ENCODE data around the gene ZNF500.
A peak's percentile ranks its signal among the peaks of the same experiment; 100 is the strongest.
"Not testable (repeated sequence)": the region's sequence is repeated elsewhere in the genome, so short reads cannot be mapped to it uniquely, and the experiment has no call there.

The ZNF500 gene

DNA sequence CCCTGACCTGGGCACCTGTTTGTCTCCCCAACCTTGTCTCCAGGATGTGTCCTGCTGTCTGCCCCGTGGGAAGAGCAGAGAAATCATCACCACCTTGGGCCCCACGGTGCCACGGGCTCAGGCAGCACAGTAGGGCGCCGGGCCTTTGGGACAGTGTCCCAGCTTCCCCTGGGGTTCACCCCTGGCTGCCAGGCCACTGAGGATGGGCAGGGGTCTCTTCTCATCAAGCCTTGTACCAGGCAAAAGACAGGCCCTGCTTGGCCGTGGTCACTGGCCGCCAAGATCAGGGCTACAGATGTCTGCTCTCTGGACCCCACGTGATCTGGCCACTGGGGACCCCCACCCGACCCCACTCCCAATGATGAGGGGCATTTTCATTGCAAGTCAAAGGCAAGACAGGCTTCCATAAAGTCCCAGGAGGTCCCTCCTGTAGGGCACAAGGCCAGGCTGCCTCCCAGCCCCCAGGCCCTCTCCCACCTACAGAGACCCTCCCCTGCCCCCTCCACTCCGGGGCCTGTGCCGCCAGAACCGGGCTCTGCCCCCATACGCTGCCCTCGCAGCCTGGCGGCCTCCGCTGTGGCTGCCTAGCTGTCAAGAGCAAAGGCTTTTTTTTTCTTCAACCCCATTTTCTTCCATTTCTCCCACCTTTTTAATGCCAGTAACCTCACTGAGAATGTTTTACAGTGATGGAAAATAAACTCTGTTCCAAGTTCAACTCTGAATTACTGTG lies 18.1 kb downstream of the ZNF500 start:
- in situ Hi-C loops (cut with MboI; ENCODE audit: low pct_unique_long_range_greater_than_20kb, low sequenced_read_pairs) = no loop called here

DNA sequence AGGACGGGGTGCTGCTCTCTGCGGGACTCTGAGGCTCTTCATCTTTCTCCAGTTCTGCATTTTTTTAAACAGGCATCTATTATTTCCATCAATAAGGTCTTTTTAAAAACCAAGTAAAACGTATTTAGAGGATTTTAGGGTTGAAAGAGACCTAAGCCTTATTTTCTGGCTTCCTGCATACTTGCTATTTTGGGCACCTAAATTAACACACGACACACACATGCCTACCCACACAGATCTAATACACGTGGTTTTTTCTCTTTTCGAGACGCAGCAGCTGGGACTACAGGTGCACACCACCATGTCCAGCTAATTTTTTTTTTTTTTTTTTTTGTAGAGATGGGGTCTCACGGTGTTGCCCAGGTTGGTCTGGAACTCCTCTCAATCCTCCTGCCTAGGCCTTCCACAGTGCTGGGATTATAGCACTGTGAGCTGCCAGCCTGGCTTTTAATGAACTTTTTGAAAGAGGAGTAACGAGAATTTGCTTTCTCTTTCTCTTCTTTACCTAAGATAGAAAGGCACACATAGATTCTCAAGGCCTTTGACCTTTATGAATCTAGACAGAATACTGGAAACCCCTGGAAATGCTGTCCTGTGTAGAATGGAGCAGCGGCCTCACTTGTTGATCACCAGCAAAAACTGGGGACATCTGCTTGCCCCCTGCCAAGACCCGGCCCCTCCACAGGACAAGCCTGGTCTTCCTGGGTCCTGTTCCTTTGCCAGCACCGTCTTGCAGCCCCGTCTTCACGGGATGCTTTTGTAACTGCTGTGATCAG lies 18.9 kb downstream of the ZNF500 start:
- no peak for DNase-seq
- in situ Hi-C loops (cut with MboI; ENCODE audit: low pct_unique_long_range_greater_than_20kb, low sequenced_read_pairs) = no loop called here

More for the DNA sequence above, 18.1 kb downstream of the ZNF500 start:
- DNase-seq = no peak

DNA sequence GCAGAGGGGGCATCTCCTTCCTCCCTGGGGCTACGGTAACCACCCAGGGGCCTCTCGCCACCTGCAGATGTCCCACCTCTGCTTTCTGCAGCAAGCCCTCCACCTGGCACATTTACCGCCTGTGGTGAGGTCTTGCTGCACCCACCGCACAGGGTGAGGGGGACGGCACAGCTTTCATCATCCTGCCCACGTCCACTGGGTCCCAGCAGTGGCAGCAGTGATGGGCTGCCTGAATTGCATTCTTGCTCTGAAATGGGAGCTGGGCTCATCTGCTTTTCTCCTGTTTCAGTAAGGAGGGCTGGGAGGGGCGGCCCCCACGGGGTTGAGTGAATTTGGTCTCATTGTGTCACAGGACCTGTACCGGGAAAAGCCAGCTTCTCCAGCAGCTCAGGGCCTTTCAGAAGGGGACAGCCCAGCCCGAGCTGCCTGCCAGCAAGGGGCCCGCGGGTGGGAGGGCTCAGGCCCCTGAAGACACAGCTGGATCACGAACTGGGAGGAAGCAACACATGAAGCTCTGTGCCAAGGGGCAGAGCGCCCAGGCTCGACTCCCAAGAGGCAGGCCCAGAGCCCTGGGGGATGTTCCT lies 19.9 kb downstream of the ZNF500 start:
- DNase-seq = no peak

DNA sequence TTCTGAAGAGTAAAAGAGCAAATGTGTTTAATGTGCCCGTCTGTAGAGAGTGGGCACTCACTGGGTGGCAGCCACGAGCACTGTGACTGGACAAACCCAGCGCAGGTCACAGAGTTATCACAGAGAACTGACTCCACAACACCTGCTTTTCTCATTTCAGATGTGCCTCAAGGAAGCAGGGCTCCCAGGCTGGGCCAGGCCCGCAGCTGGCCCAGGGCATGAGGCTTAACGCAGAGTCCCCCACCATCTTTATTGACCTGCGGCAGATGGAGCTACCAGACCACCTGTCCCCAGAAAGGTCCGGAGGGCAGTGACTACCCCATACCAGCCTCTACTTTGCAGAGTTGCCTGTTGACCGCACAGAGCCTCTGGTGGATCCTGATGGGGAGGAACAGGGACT lies 20.7 kb downstream of the ZNF500 start:
- in situ Hi-C loops (cut with MboI; ENCODE audit: low pct_unique_long_range_greater_than_20kb, low sequenced_read_pairs) = no loop called here
- no peak for DNase-seq

More for the DNA sequence above, 19.9 kb downstream of the ZNF500 start:
- in situ Hi-C loops (cut with MboI; ENCODE audit: low pct_unique_long_range_greater_than_20kb, low sequenced_read_pairs) = no loop called here

DNA sequence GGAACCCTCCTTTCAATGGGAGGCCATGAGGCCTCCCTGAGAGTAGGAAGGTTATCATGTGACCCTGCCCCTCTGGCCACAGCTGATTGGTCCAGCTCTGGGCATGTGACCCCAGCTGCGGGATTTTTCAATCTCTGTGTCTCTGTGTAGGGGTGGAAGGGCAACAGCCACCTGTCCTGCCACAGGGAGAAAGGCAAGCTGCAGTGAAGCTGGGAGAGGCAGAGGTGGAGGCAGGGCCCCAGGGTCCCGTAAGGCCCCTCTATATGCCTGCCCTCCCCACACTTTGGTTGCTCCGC lies 21.7 kb downstream of the ZNF500 start:
- DNase-seq = no peak
- in situ Hi-C loops (cut with MboI; ENCODE audit: low pct_unique_long_range_greater_than_20kb, low sequenced_read_pairs) = no loop called here

DNA sequence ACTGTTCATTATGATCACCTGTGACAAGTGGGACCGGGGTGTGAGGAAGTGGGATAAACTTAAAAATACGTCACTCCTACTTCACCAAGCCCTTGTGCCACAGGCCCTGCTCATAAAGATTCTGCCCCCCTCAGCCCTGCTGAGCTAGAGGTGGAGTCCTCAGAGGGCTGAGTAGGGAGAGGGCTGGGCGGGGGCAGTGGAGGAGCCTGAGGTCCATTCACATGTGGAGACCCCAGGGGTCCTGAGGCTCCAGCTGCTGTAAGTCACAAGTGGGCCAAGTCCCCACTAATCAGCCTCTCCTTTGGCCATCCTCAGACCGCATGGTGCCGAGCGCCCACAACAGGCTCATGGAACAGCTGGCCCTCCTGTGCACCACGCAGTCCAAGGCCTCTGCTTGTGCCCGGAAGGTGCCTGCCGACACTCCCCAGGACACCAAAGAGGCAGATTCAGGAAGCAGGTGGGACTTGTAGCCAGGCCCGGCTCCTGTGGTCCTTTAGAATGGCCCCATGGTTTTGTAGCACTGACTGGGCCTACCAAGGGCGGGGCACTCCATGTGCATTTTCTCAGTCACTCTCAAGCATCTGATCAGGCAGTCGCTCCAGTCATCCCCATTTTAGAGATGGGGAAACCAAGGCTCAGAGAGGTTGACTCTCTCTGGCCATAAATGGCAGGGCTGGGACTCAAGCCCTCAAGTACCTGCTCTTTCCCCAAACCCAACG lies 22.2 kb downstream of the ZNF500 start:
- in situ Hi-C loops (cut with MboI; ENCODE audit: low pct_unique_long_range_greater_than_20kb, low sequenced_read_pairs) = no loop called here
- DNase-seq = no peak

DNA sequence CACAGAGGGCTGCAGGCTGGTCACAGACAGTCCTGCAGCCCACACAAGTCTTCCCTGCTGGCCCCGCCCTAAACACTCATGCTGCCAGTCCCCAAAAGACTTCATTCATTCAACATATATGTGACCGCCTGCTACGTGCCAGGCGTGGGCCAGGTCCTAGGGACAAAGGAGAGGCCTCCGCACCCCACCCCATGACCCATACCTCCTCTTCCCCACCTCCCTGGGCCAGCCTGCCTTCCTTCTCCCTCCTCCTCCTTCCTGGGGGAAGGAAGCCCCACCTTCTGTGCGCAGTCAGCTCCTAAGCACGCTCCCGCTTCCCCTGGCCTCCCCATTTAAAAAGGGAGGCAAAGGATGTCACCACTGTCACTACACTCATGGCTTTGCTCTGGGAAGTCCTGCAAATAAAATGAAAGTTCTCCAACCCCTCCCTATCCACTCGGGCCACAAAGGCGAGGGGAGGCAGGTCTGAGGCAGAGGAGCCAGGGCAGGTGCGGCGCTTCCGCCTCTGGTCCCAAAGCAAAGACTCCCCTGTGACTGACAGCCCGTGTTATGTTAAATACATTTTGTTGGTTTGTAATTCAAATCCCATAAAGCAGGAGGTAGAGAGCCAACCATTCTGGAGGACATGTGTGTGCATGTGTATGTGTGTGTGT lies 23.6 kb downstream of the ZNF500 start:
- DNase-seq = no peak

DNA sequence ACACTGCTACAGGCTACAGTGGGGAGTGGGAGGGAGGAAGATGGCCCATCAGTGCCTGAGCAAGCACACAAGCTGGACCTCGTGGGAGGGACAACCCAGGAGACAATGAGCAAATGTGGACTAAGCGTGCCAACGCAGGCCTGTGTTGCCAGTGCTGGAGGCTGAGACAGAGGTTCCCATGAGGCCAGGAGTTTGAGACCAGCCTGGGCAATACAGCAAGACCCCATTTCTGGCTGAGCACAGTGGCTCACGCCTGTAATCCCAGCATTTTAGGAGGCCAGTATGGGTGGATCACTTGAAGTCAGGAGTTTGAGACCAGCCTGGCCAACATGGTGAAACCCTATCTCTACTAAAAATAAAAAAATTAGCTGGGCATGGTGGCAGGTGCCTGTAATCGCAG lies 28.6 kb downstream of the ZNF500 start:
- DNase-seq; in situ Hi-C loops (cut with MboI; ENCODE audit: low pct_unique_long_range_greater_than_20kb, low sequenced_read_pairs): not testable (repeated sequence)

More for the DNA sequence above, 23.6 kb downstream of the ZNF500 start:
- in situ Hi-C loops (cut with MboI; ENCODE audit: low pct_unique_long_range_greater_than_20kb, low sequenced_read_pairs) = no loop called here

DNA sequence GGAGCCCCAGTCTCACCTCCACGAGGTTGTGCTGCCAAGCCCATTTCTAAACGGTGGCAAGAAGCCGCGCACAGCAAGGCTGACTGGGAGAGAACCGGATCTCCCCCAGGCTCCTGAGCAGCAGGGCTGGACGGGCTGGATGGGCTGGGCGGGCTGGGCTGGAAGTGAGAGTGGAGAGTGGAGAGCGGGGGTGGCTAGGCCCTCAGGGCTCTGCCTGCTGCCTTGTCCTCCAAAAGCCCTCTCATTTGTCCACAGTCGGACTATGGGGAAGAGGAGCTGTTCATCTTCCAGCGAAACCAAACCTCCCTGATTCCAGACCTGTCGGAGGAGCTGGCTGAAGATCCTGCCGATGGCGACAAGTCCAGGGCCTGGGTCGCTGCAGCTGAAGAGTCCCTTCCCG lies 29.4 kb downstream of the ZNF500 start:
- DNase-seq = no peak
- in situ Hi-C loops (cut with MboI; ENCODE audit: low pct_unique_long_range_greater_than_20kb, low sequenced_read_pairs) = no loop called here

DNA sequence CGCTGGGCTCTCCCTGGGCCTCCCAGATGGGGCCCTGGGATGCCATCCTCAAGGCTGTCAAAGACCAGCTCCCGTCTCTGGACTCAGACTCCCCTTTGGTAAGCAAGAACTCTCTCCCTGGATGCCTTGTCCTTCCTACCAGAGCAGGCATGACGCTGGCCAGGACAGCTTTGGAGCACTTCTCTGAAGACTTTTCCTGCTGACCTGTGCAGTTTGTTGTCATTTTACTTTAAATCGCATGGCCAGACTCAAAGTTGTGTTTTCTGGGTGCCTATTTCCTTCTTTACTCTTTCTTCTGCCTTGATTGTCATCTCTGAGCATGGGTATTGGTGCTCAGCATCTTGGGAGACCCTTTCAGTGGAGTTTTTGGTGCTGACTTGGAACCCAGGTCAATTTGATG lies 30.4 kb downstream of the ZNF500 start:
- in situ Hi-C loops (cut with MboI; ENCODE audit: low pct_unique_long_range_greater_than_20kb, low sequenced_read_pairs) = no loop called here
- no peak for DNase-seq

DNA sequence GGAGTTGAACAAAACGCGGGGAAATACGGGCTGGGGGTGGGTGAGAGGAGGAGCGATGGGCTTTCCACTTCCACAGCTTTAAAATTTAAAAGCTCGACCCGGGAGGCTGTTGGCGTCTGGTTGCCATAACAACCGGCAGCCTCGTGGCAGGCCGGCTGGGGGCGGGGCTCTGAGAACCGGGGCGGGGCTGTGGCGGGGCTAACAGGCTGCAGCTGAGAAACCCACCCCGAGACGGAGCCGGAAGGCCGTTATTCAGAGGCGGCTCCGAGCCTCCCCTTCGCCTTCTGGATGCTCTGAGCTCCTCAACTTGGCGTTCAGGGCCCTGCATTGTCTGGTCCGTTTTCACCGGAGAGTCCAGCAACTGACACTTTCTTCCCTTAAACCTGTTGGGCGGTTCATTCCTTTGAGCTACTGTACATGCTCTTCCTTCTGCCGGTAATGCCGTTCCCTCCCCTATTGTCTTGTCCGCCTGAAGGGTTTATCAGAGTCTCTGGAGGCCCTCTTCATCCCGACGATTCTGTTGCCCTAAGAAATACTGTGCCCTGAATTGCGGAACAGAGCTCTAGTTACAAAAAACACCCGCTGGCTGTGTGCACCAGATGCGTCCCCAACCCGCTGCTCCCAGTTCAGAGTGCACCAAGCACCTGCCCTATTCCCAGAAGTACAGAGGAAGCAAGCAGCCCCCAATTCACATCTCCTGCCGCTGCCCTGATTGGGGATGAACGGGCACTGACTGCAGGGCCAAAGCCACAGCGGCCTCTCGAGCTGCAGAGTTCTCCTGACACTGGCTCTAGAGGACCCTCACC lies 32.0 kb downstream of the ZNF500 start:
- in situ Hi-C loops (cut with MboI; ENCODE audit: low pct_unique_long_range_greater_than_20kb, low sequenced_read_pairs) = no loop called here
- peak; percentile 78 for DNase-seq

DNA sequence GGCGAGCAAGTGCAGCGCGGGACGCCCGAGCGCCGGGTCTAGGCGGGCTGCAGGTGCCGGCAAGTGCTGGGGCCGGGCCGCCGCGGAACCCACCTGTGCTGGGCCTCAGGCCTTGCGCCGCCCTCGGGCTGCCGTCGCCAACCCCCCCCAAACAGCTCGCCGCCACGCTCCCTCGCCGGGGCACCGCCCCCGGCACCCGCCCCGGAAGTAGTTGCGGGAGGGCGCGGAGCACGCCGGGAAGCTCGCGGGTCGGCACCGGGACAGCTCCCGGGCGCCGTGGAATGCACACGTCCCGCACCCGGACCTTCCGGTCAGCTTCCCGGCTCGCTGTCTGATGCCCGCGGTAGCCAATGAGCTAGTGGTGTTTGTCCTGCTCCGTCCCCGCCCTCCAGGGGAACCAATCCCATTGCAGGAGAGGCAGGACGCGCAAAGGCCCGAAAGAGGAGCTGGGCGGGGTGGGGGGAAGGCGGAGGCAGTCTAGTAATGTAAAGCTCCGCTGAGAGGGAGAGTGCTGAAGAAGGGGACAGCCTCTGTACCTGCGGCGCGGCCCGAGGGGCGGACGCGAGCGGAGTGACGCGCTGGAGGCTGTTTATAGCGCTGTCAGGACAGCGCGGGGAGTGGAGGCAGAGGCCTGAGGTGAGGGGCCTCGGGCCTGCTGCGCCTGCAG lies 32.8 kb downstream of the ZNF500 start, which contains the start of the genes ANKS3 and DNAAF8:
TSS of gene ANKS3 (minus strand) at position 209 of the 667 bp plus-strand sequence. CDS start 4,122 bp downstream, outside the sequence.
TSS of gene DNAAF8 (plus strand) at position 475 of the 667 bp plus-strand sequence. CDS start 1,978 bp downstream, outside the sequence.
- in situ Hi-C loops (cut with MboI; ENCODE audit: low pct_unique_long_range_greater_than_20kb, low sequenced_read_pairs) = no loop called here
- peak; percentile 89 for DNase-seq

DNA sequence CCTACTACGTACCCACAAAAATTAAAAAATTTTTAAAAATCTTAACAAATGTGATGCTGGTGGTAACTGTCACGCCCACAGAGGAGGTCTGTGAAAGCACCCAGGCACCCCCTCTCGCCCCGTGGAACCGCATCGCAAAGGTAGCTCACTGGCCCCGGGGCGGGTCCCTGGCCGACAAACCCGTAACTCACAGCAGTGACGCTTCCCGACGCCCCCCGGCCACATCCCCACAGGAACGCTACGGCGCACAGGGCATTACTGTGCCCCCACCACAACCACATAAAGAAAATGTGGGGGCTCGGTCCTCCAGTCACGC lies 33.3 kb downstream of the ZNF500 start:
- in situ Hi-C loops (cut with MboI; ENCODE audit: low pct_unique_long_range_greater_than_20kb, low sequenced_read_pairs) = no loop called here
- no peak for DNase-seq

DNA sequence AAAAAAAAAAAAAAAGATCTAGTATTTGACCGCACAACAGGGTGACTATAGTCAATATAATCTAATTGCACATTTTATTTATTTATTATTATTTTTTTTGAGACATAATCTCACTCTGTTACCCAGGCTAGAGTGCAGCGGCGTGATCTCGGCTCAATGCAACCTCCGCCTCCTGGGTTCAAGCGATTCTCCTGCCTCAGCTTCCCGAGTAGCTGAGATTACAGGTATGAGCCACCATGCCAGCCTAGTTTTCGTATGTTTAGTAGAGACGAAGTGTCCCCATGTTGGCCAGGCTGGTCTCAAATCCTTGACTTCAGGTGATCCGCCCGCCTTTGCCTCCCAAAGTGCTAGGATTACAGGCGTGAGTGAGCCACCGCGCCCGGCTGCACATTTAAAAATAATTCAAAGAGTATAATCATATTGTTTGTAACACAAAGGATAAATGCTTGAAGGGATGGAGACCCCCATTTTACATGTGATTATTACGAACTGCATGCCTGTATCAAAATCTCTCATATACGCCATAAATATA lies 33.7 kb downstream of the ZNF500 start:
- no peak for DNase-seq
- in situ Hi-C loops (cut with MboI; ENCODE audit: low pct_unique_long_range_greater_than_20kb, low sequenced_read_pairs) = no loop called here

DNA sequence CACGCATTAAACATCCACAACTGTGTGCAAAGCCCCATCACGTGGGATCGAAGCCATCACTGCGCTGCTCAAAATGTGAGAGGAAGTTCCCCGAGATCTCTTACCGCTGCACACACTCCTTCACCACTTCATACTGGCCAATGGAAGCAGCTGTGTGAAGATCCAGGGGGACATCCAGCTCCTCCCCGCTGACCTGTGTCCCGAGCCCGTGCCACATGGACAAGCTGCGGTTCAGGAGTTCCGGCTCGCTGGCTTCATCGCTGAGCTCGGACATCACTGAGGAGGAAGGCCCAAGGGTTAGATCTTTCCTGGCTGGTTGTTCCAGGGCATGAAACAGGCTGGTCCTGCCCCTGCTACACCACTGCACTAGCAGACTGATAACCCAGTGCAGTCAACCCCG lies 37.1 kb downstream of the ZNF500 start:
- DNase-seq = no peak
- in situ Hi-C loops (cut with MboI; ENCODE audit: low pct_unique_long_range_greater_than_20kb, low sequenced_read_pairs) = no loop called here

DNA sequence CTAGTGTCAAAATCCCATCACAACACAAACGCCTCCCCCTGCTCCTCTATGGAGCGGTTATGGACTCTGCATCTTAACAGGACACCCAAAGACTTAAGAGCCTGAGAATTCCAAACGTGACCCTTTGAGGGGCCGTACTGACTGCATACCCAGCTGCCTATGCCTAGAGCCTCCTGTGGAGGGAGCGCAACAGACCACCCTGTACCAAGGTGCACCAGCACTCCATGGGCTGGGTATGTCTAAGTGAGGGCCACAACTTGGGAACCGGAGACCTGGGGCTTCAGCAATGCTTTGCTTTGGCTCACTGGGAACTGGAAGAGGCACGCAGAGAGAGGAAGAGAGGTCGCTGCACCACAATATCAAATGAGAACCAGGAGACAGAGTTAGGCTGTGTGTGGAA lies 38.3 kb downstream of the ZNF500 start:
- DNase-seq = no peak
- in situ Hi-C loops (cut with MboI; ENCODE audit: low pct_unique_long_range_greater_than_20kb, low sequenced_read_pairs) = no loop called here

DNA sequence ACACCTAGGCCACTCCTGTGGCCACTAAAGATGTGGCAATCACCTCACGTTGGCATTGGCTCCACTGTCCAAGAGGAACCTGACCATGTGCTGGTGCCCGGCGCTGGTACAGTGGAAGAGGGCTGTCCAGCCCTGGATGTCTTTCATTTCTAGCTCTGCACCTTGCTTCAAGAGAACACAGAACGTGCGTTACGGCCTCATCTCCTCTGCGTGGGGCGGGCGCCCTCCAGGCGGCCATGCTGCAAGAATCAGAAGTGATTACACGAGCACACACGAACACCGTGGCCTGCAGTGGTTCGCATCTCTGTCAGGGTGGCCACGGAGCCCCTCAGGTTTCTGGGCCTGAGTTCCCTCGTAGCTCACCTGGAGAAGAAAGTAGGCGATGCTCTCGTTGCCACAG lies 40.3 kb downstream of the ZNF500 start:
- no peak for DNase-seq
- in situ Hi-C loops (cut with MboI; ENCODE audit: low pct_unique_long_range_greater_than_20kb, low sequenced_read_pairs) = no loop called here
